HG03064 (cell line): Measurements from ENCODE around the gene SCNN1A.

Experiments used
- ATAC-seq: cut with Tn5 transposase; IDR thresholded peaks from one replicate; pipeline ENCODE4 v1.9.1; 2021; ENCODE audit warnings: low read depth; ENCODE audit not compliant: unreplicated experiment

SCNN1A gene

DNA sequence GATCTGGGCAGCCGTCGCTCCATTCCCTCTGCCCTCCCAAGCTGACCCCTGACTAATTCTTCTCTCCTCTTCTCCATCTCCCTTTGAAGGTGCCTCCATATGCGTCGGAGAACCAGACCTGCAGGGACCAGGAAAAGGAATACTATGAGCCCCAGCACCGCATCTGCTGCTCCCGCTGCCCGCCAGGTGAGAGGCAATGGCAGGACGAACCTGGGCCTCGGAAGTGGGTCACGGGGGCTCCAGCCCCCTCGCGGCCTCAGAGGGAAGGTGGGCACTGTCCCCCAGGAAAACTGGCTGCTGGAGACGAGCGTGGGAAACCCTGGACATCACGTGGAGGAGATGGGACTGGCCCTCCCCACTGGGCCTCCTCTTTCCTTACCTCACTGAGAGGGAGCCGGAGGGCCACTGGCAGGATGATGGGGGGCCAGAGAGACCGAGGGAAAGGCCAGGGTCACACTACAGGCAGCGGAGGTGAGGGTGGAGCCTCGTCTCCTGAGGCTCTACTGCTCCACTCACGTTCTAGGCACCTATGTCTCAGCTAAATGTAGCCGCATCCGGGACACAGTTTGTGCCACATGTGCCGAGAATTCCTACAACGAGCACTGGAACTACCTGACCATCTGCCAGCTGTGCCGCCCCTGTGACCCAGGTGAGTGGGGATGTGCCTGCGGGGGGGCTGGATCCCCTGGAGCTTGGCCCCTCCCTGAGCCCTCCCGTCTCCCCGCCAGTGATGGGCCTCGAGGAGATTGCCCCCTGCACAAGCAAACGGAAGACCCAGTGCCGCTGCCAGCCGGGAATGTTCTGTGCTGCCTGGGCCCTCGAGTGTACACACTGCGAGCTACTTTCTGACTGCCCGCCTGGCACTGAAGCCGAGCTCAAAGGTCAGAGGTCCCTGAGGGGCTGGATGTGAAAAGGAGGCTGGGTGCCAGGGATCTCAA, 9.4 kb upstream of the SCNN1A start:
- no peak for ATAC-seq

DNA sequence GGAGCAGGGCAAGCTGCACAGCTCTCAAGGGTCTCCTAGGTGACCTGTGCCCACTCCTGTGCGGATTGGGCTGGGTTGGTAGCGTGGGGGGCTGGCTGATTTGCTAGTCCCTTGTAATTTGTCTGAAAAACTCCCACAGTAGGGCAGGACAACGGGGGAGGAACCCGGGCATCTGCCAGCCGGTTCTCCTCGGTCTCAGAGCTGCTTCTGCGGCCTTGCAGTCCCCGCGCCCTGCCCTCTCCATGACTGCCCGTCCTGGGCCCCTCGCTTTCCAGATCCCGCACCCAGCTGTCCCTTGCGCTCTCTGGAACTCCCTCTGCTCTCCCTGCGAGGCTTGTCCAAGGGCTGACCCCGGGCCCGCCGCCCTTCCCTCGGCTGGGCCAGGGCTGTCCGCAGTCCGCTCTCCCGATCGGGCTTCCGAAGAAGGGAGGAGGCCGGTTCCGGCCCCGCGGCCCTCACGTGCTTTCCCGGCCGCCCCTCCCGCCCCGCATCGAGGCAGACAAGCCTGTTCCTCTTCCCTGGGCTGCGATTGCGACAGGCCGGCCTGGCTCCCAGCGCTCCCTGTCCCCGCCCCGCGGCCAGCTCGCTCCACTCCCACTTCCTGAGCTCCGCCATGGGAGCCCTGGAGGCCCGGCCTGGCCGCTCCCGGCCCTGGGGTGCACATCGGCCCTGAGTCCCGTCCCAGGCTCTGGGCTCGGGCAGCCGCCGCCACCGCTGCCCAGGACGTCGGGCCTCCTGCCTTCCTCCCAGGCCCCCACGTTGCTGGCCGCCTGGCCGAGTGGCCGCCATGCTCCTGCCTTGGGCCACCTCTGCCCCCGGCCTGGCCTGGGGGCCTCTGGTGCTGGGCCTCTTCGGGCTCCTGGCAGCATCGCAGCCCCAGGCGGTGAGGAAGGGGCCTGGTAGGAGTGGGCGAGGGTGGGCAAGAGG, 8.5 kb upstream of the SCNN1A start, which contains the start of gene LTBR:
LTBR (plus strand) TSS at position 591 of the 927 bp plus-strand sequence; CDS start at position 788, 197 bp downstream.
- no peak for ATAC-seq

DNA sequence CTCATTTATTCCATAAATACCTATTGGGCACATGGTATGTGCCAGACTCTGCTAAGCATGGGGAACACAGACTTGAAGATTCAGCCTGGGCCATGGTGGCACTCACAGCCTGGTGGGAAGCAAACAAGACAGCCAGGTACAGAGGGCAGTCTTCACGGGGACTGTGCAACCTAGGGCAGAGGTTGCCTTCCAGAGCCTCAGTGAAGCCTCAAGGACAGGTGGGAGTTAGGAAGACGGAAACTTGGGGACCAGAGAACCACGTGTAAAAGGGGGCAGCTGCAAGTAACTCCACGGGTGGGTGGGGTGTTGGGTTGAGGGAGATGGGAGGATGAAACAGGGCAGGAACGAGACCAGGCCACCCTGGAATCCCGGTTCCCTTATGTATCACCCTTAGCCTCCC, 7.6 kb upstream of the SCNN1A start:
- no peak for ATAC-seq

DNA sequence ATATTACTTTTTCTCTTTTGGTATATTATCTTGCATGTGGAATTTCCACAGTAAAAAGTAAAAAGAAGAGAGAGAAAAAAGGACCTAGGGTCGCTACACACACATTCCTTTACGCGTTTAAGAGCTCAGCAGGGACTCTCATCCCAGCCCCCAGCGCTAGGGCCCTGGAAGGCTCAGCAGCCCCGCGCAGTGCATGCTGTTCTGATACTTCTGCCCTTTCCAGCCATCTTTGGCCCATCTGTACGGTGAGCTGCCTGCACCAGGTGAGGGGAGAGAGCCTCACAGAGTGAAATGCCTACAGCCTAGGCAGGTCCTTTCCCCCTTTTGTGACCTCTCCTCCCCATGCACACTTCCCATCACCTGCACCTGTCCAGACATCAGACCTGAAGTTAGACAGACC, 7.0 kb upstream of the SCNN1A start:
- ATAC-seq = no peak

DNA sequence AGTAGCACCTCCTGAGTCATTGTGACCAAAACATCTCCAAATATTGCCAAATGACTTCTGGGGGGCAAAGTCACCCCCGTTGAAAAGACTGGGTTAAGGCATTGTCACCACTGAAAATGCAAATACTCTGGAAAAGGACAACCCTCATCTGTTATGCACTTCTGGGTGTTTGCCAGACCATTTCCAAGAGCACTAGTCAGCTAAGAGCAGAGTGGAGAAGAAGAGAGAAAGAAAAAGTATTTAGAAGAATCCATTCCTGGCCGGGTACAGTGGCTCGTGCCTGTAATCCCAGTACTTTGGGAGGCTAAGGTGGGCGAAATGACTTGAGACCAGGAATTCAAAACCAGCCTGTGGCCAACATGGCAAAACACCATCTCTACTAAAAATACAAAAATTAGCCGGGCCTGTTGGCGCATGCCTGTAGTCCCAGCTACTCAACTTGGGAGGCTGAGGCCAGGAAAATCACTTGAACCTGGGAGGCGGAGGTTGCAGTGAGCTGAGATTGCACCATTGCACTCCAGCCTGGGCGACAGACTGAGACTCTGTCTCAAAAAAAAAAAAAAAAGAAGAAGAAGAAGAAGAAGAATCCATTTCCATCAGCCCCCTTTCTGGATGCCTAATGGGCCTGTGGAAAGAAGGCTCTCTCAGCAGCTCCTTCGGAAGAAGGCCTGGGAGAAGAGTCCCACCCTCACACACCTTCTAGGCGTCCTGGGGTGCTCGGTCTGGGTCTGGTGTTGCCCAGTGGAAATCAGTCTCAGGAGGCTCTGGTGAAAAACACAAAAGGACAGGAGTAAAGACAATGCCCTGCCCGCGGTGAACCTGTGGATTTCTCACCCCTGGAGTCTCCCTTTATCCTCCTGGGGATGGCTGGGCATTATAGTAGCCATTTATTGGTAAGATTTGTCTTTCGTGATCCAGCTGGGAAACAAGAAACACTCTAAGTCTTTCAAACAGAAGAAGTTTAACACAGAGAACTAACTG, 5.1 kb upstream of the SCNN1A start:
- no peak for ATAC-seq

DNA sequence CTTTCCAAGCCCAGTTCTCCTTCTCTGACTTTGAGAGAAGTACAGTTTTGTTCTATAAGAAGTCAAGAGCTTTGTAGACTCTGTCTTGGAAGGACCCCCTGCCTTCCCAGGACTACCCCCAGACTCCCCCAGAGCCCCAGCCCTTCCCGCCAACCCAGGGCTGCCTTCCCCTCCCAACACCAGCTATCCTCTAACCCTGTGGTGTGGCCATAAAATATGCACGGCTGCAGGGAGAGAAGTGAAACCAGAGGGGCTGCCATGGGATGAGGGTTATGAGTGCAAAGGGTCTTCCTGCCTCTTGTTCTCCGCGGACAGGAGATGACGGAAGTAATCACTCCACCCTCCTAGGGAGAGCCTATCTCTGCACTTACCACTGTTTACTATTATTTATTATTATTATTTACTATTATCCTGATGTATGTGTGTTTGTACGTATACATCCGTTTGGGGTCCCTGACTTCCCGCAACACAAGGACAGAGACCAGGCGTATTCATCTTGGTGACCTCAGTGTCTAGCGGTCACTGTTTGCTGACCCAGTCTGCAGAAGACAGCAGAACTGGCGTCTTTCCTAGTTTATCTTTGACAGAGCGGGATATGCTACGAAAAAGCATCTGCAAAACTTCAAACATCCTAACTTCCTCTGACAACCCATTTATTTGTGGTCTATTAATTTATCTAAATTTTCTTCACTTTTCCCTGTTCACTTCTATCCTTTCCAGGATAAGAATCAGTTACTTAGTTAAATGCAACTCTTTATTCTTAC, 3.5 kb upstream of the SCNN1A start:
- ATAC-seq = no peak

DNA sequence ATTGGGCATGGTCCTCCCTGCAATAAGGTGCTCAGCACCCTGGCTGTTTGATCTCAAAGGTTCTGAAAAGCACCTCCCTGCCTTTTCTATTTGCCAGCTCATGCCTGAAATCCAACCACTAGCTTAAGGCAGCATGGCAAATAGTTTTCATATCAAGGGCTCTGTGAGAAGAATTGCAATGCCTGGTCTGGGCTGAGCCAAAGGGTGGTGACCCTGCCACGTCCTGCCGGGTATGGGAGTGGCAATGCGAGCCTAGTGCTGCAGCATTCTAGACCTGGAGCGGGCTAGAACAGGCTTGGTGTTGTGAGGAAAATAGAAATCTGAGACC, 2.3 kb upstream of the SCNN1A start:
- ATAC-seq = no peak

DNA sequence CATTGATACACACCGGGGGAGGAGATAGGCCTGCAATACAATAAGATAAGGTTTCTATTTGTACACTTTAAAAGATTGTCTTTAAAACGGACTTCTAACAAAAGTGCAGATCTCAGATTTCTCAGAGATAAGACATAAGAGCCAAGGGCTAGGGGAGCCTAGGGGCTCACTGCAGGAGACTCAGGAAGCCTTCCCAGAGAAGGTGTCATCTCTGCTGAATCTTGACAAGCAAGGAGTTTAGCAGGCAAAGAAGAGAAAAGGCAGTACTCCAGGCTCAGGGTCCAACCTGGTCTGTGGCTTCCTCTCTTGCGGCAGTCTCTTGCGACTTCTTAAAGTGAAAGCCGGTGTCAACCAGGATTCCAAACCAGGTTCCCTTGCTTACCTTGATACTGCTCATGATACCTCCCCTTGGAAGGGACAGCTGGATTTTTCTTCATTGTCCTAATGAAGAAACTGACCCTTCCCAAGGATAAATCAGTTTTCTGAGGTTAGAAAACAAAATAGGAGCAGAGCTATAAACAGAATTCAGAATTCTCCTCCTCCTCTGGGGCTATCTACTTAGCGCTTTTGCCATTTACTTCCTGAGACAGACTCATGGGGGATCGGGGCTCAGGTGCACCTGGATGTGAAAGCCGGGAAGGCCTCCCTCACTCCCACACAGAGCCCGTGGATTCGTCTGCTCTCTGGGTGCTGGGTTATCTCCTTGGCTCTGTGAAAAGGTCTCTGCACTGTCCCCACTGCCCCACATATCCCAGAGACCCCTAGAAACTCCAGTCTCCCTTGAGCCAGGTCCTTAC, 1.7 kb upstream of the SCNN1A start:
- ATAC-seq = no peak

DNA sequence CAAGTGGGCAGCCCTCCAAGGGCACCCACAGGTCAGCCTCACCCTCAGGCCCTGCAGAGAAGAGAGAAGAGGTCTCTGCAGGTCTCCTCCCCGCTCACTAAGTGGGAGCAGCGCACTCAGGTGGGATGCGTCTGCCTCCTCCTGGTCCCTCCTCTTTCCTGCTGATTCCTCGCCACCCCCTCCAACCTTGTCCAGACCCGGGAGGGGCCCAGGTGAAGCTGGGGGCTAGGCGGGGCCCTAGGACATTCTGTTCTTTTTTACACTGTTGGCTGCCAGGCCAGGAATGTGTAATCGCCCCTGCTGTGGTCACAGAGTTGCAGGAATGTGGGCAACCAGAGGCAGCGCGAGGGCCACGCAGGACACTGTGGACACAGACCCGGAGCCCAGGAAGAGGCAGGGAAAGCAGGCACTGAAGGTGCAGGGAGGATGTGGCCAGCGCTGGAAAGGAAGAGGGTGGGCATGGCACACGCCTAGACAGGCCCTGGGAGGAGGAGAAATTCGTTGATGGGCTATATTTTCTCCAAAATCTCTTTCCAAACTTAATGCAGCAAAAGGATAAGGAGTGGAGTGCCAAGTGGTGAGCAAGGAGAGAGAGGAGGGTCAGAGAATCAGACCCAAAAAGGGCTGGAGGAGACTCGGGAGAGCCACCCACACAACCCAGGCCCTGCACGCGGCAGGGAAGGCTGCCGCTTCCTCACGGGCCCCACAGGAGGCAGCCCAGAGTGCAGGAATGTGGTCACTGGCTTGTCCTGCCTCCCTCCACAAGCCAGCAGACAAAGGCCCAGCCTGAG, 911 bp upstream of the SCNN1A start:
- no peak for ATAC-seq

DNA sequence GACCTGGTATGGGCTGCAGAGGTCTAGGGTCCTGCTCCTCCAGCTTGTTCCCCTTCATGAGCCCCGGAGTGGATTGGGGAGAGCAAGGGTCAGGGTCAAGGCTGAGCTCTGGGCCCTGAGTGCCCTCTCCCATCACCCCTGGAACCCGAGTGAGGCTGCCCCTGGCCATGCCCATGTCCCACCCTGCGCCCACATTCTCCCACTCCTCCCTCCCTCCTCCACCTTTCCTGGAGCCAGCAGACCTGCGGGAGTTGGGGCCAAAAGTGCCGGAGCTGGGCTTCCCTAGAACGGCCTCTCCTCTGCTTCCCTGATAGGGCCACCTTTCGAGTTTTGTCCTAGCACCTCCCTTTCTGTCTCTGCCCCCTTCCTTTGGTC, 590 bp downstream of the SCNN1A start:
- ATAC-seq = no peak

DNA sequence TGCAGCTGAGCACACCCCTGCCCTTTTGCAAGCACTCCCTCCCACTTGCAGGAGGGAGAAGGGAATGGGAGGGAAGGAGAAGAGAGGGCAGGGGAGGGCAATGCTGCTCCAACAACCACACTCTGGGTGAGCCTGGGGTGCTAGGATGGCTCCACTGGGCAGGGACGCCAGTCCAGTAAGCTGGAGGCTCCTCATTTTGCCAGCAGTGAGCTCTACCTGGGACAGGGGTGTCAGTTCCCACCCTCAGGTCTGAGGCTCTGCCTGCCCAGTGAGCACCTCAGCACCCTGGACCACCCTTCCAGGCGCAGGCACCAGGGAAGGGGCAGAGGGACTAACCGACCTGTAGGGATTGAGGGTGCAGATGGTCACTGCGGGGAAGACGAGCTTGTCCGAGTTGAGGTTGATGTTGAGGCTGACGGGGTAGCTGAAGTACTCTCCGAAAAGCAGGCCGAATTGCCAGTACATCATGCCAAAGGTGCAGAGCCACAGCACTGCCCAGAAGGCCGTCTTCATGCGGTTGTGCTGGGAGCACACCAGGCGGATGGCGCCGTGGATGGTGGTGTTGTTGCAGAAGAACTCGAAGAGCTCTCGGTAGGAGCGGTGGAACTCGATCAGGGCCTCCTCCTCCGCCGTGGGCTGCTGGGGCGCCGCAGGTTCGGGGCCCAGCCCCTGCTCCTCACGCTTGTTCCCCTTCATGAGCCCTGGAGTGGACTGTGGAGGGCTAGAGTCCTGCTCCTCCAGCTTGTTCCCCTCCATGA, 1.2 kb downstream of the SCNN1A start:
- ATAC-seq = no peak

DNA sequence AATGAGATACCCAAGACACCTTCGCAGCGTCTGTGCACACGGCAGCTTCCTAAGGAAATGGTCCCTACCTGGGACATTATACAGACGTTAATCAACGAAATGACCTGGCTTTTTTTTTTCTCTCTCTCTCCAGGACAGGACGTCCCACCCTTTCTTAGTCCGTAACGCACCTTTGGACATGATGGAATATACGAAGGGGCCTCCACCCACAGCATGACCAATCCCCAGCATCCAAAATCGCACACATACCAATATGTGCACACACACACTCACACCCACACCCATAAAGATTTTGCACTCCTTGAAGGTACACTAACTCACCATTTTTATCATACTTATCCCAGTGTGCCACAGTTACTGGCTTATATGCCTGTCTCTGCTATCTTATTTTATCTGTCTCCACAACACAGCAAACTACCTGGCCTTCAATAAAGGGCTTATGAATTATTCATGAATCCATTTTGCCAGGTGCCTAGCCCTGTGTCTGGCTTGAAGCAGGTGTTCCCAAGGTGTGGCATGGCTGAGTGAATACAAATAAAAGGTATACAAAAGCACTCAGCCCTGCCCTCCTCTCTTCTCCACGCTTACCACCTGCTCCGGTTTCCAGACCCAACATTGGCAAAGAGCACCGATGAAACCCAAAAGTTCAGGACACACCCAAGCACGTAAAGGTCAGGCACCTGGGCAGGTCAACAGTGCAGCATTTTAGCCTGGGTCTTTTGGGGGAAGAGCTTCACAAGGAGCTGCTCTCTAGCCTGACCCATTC, 2.2 kb downstream of the SCNN1A start:
- no peak for ATAC-seq

DNA sequence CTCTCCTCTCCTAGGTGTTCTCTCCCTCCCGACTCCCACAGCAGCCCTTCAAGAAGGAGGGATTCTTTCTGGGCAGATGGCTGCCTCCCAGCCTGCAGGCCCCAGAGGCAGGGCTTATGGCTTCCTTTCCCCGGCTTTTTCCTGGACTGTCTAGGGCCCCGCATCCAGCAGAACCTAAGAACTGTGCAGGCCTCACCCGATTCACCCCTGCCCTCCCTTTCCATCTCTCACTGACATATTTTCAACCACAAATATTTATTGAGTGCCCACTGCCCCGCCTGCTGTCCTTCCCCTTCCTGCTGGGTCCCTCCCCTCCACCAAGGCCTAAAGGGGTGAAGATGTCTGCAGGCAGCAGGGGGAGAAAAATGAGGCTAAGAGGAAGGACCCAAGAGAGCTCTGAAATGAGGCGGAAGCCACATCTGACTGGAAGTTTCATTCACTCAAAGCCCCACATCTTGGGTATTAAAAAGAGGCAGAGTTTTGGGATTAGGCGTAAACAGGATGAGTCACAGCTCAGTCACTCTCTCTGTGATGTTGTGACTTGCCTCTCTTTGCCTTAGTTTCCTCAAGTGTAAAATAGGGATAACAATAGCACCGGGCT, 2.9 kb downstream of the SCNN1A start:
- ATAC-seq = no peak

DNA sequence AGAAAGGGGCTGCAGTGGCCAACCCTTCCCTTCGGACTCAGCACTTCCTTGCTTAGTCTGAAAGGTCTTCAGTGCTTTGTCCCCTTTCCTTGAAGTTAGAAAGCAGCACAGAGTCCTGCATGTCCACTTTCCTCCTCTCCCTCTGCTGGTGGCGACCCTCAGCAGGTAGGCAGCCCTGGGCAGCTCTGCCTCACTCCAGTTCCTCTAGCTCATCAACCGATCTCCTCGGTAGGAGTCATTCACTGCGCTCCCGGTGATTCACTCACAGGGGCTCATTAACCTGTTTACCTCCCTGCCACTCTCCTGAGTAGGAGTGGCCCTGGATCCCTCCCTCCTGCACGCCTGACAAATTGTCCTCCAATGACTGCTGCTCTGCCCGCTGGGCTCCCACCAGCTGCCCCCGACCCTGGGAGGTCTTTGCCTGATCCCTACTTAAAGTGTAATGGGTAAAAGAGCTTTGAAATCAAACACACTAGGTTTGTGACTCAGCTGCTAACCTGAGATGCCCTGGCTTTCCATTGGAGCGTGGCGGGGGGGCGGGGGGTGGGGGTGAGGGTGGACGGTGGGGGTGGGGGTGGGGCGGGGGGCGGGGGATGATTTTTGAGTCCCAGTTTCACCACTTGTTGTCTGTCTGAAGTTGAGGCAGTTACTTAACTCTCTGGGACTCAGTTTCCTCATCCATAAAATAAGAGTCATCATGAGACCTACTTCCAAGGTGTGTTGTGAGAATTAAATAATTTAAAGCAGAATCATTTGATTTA, 4.2 kb downstream of the SCNN1A start:
- no peak for ATAC-seq

DNA sequence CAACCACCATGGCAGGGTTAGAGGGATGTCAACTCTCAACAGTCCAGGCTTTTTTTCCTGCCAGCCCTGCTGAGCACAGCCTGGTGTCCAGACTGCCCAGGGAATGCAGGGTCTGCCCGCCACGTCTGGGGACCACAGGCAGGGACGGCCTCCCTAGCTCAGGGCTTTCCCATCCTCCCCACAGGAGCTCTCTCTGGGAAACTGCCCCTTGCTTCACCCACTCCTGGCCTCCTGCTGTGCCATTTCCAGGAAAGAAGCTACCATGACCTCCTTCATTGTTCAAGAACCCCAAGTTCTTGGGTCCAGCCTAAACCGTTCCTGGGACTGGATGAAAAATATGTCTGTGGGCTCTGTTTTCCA, 4.8 kb downstream of the SCNN1A start:
- ATAC-seq = no peak
